Right atrium auricular region (tissue), 2 donors: ENCODE measurements around the gene RGS13. TPM values are rescaled to one million over a fixed set of nuclear protein-coding genes. Genes with fewer than 3 reads are reported as not detected.

Experiments used
- DNase-seq: peaks from one replicate; pipeline ENCODE4 v3.0.0-alpha.2; 2019; ENCODE audit warnings: low spot score
- H3K27ac ChIP-seq, 2 donors: fragments of 200-600 bp; sonication (generic); 1 replicate in 1 of 2; 2 replicates in 1 of 2; pipeline ENCODE4 v1.5.1; 2016 to 2019
- H3K27me3 ChIP-seq, 2 donors: fragments of 200-600 bp; sonication (generic); one replicate each; pipeline versions ENCODE4 v1.5.1 to v1.6.0; 2017 to 2019
- H3K36me3 ChIP-seq: fragments of 200-600 bp; sonication (generic); one replicate; pipeline ENCODE4 v1.5.1; 2016
- H3K4me1 ChIP-seq, 2 donors: fragments of 200-600 bp; sonication (generic); one replicate each; pipeline versions ENCODE4 v1.5.1 to v1.6.0; 2017 to 2019
- H3K4me3 ChIP-seq, 2 donors: fragments of 200-600 bp; sonication (generic); 1 replicate in 1 of 2; 2 replicates in 1 of 2; pipeline ENCODE4 v1.5.1; 2017 to 2019; ENCODE audit warnings: mild to moderate bottlenecking in 1 of 2, moderate library complexity in 1 of 2
- H3K9me3 ChIP-seq, 2 donors: fragments of 200-600 bp; sonication (generic); one replicate each; pipeline ENCODE4 v1.5.1; 2019
- total RNA-seq, 2 donors: library from RNA; depleted of rRNA; stranded (reverse); fragments of >200 nt; gene quantifications; one replicate each; pipeline ENCODE4 v1.1.0, GENCODE V29; 2016
- TF ChIP-seq, protein P1 (sequence below), 2 donors: fragments of 200-600 bp; sonication (generic); IDR thresholded peaks; one replicate each; pipeline ENCODE4 v1.5.1; 2019; ENCODE audit warnings: antibody characterized with exemption in 2 of 2

RGS13 gene
- total RNA-seq, 2 donors from 2014 or later, result not detected

DNA sequence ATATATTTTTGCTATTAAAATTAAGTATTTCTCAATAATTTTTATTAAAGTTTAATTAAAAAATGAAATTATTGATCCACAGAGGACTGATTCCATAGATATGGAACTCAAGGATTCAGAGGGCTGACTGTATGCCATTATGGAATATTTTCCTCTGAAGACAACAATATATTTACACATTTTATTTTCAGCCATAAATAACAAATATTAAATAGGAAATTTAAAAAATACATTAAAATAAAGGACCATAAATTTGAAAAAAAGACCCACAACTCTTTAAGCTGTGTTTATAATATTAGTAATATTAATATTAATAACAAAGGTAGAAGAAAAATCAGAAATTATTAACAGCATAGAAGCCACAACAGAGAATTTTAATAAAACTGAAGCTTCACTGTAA, 18.2 kb downstream of the RGS13 start:
- Histone ChIP-seq H3K27ac (no peak overlapping the region), H3K9me3 (no peaks in the 10 kb centered on the region), H3K27me3 (no peaks in the 10 kb centered on the region), H3K4me3 (no peak overlapping the region), H3K36me3 (no peaks in the 10 kb centered on the region), H3K4me1 (no peaks in the 10 kb centered on the region)
- TF ChIP-seq, protein P1, sequence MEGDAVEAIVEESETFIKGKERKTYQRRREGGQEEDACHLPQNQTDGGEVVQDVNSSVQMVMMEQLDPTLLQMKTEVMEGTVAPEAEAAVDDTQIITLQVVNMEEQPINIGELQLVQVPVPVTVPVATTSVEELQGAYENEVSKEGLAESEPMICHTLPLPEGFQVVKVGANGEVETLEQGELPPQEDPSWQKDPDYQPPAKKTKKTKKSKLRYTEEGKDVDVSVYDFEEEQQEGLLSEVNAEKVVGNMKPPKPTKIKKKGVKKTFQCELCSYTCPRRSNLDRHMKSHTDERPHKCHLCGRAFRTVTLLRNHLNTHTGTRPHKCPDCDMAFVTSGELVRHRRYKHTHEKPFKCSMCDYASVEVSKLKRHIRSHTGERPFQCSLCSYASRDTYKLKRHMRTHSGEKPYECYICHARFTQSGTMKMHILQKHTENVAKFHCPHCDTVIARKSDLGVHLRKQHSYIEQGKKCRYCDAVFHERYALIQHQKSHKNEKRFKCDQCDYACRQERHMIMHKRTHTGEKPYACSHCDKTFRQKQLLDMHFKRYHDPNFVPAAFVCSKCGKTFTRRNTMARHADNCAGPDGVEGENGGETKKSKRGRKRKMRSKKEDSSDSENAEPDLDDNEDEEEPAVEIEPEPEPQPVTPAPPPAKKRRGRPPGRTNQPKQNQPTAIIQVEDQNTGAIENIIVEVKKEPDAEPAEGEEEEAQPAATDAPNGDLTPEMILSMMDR (IDR thresholded peaks at IDR 0.05), result no peak
- DNase-seq, result no peak

GRCh38 chr1:192654591-192655251, 18.8 kb downstream of the RGS13 start:
- no peak for DNase-seq
- H3K27me3 ChIP-seq, result no peaks in the 10 kb centered on the region
- no peaks in the 10 kb centered on the region for H3K9me3 ChIP-seq
- no peak overlapping the region for H3K4me3 ChIP-seq
- TF ChIP-seq, protein P1 (IDR thresholded peaks at IDR 0.05), result no peak
- H3K36me3 ChIP-seq, result no peaks in the 10 kb centered on the region
- H3K27ac ChIP-seq, result no peak overlapping the region
- no peaks in the 10 kb centered on the region for H3K4me1 ChIP-seq

DNA sequence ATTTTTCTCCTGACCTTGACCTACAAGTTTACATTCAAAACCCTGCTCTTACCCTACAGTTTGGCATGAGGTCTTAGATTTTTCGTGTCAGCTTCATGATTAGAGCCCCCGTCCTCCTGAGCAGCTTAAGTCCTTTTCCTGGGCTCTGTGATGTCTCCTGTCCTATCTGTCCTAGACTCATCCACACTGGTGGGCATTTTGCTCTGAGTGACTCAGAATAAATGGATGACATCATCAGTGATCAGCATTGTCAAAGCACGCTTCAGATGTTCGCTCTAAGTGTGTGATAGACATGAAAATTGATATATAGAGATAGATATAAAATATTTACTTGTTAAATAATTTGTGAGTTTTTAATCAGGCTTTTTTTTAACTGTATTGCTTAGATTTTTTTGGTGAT, 21.8 kb downstream of the RGS13 start:
- H3K27ac ChIP-seq, result no peak overlapping the region
- no peaks in the 10 kb centered on the region for H3K9me3 ChIP-seq
- H3K4me3 ChIP-seq, result no peak overlapping the region
- DNase-seq, result no peak
- TF ChIP-seq, protein P1 (IDR thresholded peaks at IDR 0.05), result no peak
- H3K4me1 ChIP-seq, result no peaks in the 10 kb centered on the region
- H3K36me3 ChIP-seq, result no peaks in the 10 kb centered on the region
- H3K27me3 ChIP-seq, result no peaks in the 10 kb centered on the region

- DNase-seq, result no peak
- TF ChIP-seq, protein P1 (IDR thresholded peaks at IDR 0.05), result no peak
- Histone ChIP-seq H3K27ac (no peak overlapping the region), H3K9me3 (no peaks in the 10 kb centered on the region), H3K4me1 (no peaks in the 10 kb centered on the region), H3K4me3 (no peak overlapping the region), H3K36me3 (no peaks in the 10 kb centered on the region), H3K27me3 (no peaks in the 10 kb centered on the region)
Observed at GRCh38 chr1:192658255-192658654, 22.3 kb downstream of the RGS13 start.

DNA sequence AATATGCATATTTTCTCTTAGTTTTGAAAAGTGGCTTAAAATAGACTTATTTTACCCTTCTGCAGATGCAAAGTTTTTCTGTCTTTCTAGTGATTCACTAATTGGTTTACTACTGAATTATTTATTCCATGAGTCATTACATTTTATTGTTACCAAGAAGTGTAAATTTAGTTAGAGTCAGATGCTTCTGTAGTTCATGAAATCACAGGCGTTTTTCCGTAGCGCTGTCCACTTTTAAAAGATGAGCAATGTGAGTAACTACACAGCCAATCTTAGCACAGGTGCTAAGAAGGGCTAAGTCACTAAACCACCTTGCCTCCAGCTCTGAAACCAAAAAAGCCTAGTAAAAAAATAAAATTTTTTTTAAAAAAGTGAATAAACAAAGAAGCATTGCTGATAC, 24.7 kb downstream of the RGS13 start:
- DNase-seq, result no peak
- Histone ChIP-seq H3K9me3 (no peaks in the 10 kb centered on the region), H3K27me3 (no peaks in the 10 kb centered on the region), H3K4me1 (no peaks in the 10 kb centered on the region), H3K36me3 (no peaks in the 10 kb centered on the region), H3K4me3 (no peak overlapping the region), H3K27ac (no peak overlapping the region)
- TF ChIP-seq, protein P1 (IDR thresholded peaks at IDR 0.05), result no peak

DNA sequence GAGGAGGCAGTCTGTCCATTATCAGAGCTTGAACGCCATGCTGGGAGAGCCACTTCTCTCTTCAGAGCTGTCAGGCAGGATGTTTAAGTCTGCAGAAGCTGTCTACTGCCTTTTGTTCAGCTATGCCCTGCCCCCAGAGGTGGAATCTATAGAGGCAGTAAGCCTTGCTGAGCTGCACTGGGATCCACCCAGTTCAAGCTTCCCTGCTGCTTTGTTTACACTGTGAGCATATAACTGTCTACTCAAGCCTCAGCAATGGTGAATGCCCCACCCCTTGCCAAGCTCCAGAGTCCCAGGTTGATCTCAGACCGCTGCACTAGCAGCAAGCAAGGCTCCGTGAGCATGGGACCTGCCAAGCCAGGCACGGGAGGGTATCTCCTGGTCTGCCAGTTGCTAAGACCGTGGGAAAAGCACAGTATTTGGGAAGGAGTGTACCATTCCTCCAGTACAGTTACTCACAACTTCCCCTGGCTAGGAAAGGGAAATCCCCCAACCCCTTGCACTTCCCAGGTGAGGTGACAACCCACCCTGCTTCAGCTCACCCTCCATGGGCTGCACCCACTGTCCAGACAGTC, 32.5 kb downstream of the RGS13 start:
- Histone ChIP-seq H3K4me1 (no peaks in the 10 kb centered on the region), H3K27me3 (no peaks in the 10 kb centered on the region), H3K4me3 (no peak overlapping the region), H3K9me3 (no peaks in the 10 kb centered on the region), H3K36me3 (no peaks in the 10 kb centered on the region), H3K27ac (no peak overlapping the region)
- TF ChIP-seq, protein P1 (IDR thresholded peaks at IDR 0.05), result no peak
- no peak for DNase-seq
